Upper lobe of left lung (tissue), 4 donors: ENCODE results near the gene GIGYF1.

Experiments used
- CTCF ChIP-seq, 6 experiments: fragments of 450-650 bp in 4 of 6; fragments of 200-600 bp in 2 of 6; sonication (generic) in 2 of 6; IDR thresholded peaks; one replicate each; pipeline ENCODE4 v1.5.1; 2016 to 2019; ENCODE audit warnings: antibody characterized with exemption in 6 of 6
- EP300 ChIP-seq, 4 donors: sonication (generic); formaldehyde crosslinking; IDR thresholded peaks; one replicate each; pipeline ENCODE4 v1.5.1; 2017; ENCODE audit warnings: antibody characterized with exemption in 4 of 4, control low read depth in 2 of 4
- POLR2A ChIP-seq, 4 donors: fragments of 450-650 bp; IDR thresholded peaks; one replicate each; pipeline ENCODE4 v1.5.1; 2016 to 2017; ENCODE audit warnings: antibody characterized with exemption in 4 of 4, mild to moderate bottlenecking in 2 of 4
- POLR2AphosphoS5 ChIP-seq, 2 donors: sonication (generic); formaldehyde crosslinking; IDR thresholded peaks; one replicate each; pipeline ENCODE4 v1.5.1; 2017; ENCODE audit warnings: antibody characterized with exemption in 2 of 2

- TF ChIP-seq CTCF (IDR thresholded peaks at IDR 0.05) (no peak), EP300 (IDR thresholded peaks at IDR 0.05) (no peak), POLR2AphosphoS5 (IDR thresholded peaks at IDR 0.05) (no peak), POLR2A (IDR thresholded peaks at IDR 0.05) (no peak)
Observed at GRCh38 chr7:100739934-100740333, 45.9 kb upstream of the GIGYF1 start.
